ENCODE results near the gene HYAL2.

HYAL2 gene

DNA sequence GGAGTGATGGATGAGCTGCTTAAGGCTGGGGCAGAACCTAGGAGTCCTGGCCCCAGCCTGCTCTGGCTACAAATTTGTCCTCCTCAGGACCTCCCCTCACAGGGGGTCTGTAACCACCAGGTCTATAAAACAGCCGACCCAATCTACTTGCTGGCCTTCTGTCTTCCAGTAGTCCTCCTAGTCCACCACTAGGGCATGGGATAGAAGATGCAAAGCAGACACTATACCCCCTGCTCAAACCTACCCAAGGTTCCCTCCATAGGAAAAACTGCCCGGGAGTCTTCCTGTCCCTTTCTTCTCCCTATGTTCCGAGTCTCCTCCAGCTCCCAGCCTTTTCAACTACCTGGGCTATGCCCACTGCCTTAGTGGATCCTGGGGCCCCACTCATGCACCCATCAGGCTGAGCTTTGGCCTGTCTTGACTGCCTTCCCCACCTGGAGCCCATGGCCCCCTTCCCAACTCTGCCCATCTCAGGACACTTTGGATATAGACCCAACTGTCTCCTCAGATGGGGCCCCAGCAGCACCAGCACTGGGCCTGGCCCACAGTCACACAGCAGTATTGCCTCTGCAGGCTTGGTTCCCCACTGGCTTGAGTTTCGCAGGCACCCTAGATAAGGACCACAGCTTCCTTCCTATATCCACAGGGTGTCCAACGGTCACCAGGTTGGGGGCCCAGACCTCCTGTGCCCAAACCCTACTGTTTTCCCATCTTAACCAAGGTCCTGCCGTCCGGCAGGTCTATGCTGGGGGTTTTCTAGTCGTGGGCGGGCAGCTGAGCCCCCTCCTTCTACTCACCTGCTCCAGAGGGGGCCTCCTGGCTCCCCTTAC lies 24.4 kb downstream of the HYAL2 start:
- Histone ChIP-seq H3K79me2 (ENCODE audit: insufficient read depth, low read depth) (no peaks in the 10 kb centered on the region), H3K9ac (no peak overlapping the region), H3K27me3 (ENCODE audit: insufficient read depth, low read depth) (no peaks in the 10 kb centered on the region), H3K4me1 (ENCODE audit: low read depth, poor library complexity, severe bottlenecking) (peaks cover 17% of the 10 kb centered on the region), H3K27ac (no peak overlapping the region), H3K36me3 (ENCODE audit: insufficient read depth) (no peaks in the 10 kb centered on the region), H3K4me2 (peak overlapping the region; percentile 51; the same call in 1 of the 2 replicates), H2AFZ (ENCODE audit: low read depth) (no peak overlapping the region), H3K4me3 (IDR thresholded peaks at IDR 0.05; ENCODE audit: insufficient read depth, low read depth, low read length) (peak overlapping the region; percentile 64), H4K20me1 (ENCODE audit: insufficient read depth) (no peaks in the 10 kb centered on the region)
- no peak for TF ChIP-seq CTCF (conservative IDR thresholded peaks at IDR 0.05; ENCODE audit: low read depth, low read length)

DNA sequence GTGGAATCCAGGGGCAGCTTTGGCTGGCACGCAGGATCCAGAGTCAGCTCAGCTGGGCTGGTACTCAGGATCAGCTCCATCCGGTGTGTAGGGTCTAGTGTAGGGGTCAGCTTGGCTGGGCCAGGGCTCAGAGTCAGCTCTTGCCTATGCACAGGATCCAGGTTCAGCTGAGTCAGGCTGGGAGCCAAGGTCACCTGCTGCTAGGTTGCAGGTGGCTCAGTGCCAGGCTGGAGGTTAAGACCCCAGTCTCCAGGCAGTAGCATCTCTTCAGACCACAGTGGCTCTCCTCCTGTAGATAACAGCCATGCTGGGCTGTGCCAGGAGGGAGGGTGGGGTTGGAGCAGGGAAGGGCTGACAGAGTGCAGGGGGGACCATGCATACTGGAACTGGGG lies 25.2 kb downstream of the HYAL2 start:
- TF ChIP-seq CTCF (conservative IDR thresholded peaks at IDR 0.05; ENCODE audit: low read depth, low read length): no peak
- Histone ChIP-seq H3K4me2 (no peak overlapping the region), H3K9ac (no peak overlapping the region)

GRCh38 chr3:50296721-50297383 lies 25.7 kb downstream of the HYAL2 start:
- H2AFZ ChIP-seq (ENCODE audit: low read depth): no peak overlapping the region
- H3K4me1 ChIP-seq (ENCODE audit: low read depth, poor library complexity, severe bottlenecking): peaks cover 22% of the 10 kb centered on the region
- no peak overlapping the region for H3K4me2 ChIP-seq
- no peak overlapping the region for H3K4me3 ChIP-seq (IDR thresholded peaks at IDR 0.05; ENCODE audit: insufficient read depth, low read depth, low read length)
- TF ChIP-seq CTCF (conservative IDR thresholded peaks at IDR 0.05; ENCODE audit: low read depth, low read length): no peak
- no peak overlapping the region for H3K9ac ChIP-seq
- no peaks in the 10 kb centered on the region for H4K20me1 ChIP-seq (ENCODE audit: insufficient read depth)
- H3K79me2 ChIP-seq (ENCODE audit: insufficient read depth, low read depth): peaks cover 1% of the 10 kb centered on the region
- no peak overlapping the region for H3K27ac ChIP-seq
- no peaks in the 10 kb centered on the region for H3K36me3 ChIP-seq (ENCODE audit: insufficient read depth)
- no peaks in the 10 kb centered on the region for H3K27me3 ChIP-seq (ENCODE audit: insufficient read depth, low read depth)

More for the DNA sequence above, 25.2 kb downstream of the HYAL2 start:
- Histone ChIP-seq H2AFZ (ENCODE audit: low read depth) (no peak overlapping the region), H3K27me3 (ENCODE audit: insufficient read depth, low read depth) (no peaks in the 10 kb centered on the region), H3K4me1 (ENCODE audit: low read depth, poor library complexity, severe bottlenecking) (peaks cover 22% of the 10 kb centered on the region), H3K27ac (no peak overlapping the region), H3K36me3 (ENCODE audit: insufficient read depth) (no peaks in the 10 kb centered on the region), H4K20me1 (ENCODE audit: insufficient read depth) (no peaks in the 10 kb centered on the region), H3K4me3 (IDR thresholded peaks at IDR 0.05; ENCODE audit: insufficient read depth, low read depth, low read length) (no peak overlapping the region), H3K79me2 (ENCODE audit: insufficient read depth, low read depth) (no peaks in the 10 kb centered on the region)

DNA sequence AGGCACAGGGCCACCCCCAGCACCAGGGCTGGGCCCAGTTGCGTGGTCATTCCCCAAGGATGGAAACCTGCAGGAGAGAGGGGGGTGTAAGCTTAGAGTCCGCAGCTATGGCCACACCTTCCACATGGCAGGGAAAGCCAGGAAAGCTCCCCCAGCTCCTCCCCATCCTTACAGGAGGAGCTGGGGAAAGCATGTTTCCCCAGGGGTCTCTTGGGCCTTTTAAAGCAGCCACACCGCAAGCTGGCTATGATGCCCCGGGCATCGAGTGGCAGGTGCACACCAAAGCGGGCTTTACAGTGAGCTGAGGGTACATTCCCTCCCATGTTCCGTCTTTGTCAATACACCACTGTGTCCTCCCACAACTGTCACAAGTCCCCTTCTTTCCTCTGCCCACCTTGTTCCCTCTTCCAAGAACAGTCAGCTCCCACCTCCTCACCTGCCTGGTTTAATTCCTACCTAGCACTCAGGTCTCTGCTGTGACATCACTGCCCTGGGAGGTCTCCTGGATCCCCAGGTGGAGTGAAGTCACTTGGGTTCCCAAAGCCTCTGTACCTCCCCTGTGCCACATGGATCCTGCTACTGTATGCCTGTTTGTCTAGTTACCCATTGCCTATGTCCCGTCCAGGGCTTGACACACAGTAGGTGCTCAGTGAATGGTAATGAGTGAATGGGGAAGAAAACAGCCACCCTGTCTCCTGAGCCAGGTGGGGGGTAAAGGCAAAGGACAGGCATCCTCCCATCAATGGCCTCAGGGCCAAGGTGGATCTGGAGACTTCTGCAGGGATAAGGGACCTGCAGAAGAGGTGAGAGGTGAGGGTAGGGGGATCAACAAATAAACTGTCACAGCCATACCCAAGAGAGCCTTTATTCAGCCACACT lies 26.8 kb downstream of the HYAL2 start:
- no peak overlapping the region for H3K9ac ChIP-seq
- H3K4me2 ChIP-seq: no peak overlapping the region
- no peaks in the 10 kb centered on the region for H3K36me3 ChIP-seq (ENCODE audit: insufficient read depth)
- no peak overlapping the region for H2AFZ ChIP-seq (ENCODE audit: low read depth)
- H3K27ac ChIP-seq: no peak overlapping the region
- no peak overlapping the region for H3K4me3 ChIP-seq (IDR thresholded peaks at IDR 0.05; ENCODE audit: insufficient read depth, low read depth, low read length)
- H4K20me1 ChIP-seq (ENCODE audit: insufficient read depth): no peaks in the 10 kb centered on the region
- TF ChIP-seq CTCF (conservative IDR thresholded peaks at IDR 0.05; ENCODE audit: low read depth, low read length): no peak
- H3K79me2 ChIP-seq (ENCODE audit: insufficient read depth, low read depth): peaks cover 12% of the 10 kb centered on the region
- peaks cover 22% of the 10 kb centered on the region for H3K4me1 ChIP-seq (ENCODE audit: low read depth, poor library complexity, severe bottlenecking)
- H3K27me3 ChIP-seq (ENCODE audit: insufficient read depth, low read depth): no peaks in the 10 kb centered on the region
